Measurements from ENCODE around the gene KLF16. TPM values are rescaled to one million over a fixed set of nuclear protein-coding genes. Genes with fewer than 3 reads are reported as not detected.

KLF16 gene
- total and polyA plus RNA-seq, 10 of the 15 experiments (the other 5 are each of a cell fraction or from before 2014, with no cell fraction given): 0.03 to 41.2 (median 2.6) TPM

DNA sequence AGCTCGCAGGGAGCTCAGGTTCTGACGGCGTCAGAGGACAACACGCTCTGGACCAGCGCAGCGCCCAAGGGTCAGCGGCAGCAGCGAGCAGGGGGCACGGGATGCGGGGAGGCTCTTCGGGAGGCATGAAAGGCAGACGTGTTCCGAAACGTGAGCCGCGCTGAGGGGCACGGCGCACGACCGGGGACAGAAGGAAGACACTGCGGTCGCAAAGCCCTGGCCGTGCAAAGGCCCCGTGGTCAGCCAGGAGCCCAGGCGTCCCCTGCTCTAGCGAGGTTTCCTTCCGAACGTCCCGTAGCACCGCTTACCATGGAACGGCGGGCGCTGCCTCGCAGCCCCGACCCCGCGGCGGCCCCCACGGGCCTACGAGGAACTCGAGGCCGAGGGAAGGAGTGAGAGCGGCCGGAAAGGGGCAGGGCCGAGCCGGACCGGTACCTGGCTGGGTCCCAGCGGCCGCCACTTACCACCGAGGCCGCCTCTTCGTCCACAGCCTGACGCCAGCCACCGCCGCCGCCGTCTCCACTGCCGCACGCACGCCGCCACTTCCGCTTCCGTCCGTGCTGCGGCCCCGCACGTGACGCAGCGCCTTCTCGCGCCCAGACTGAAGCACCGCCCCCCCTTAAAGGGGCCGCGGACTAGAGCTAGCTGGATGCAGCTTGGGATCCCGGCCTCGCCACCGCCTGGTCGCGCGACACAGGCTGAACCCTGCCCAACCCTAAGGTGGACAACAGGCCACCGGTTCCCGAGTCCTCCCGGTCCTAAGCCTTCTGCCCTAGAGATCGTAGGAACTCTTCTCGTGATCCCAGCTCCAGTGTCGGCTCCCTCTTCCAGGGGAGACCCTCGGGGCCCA lies 12.5 kb upstream of the KLF16 start (continued):
- peak in 1 of 2 experiments; percentile 44; a peak in 1 of 4 replicates for TF ChIP-seq EP300 (IDR thresholded peaks at IDR 0.05; ENCODE audit: borderline replicate concordance in 1 of 2, control insufficient read depth in 1 of 2, low read depth in 2 of 2, low read length in 2 of 2)
- TF ChIP-seq, protein P1, sequence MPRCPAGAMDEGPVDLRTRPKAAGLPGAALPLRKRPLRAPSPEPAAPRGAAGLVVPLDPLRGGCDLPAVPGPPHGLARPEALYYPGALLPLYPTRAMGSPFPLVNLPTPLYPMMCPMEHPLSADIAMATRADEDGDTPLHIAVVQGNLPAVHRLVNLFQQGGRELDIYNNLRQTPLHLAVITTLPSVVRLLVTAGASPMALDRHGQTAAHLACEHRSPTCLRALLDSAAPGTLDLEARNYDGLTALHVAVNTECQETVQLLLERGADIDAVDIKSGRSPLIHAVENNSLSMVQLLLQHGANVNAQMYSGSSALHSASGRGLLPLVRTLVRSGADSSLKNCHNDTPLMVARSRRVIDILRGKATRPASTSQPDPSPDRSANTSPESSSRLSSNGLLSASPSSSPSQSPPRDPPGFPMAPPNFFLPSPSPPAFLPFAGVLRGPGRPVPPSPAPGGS (IDR thresholded peaks at IDR 0.05; ENCODE audit: borderline replicate concordance, insufficient read depth, low read depth, low read length, poor library complexity, severe bottlenecking): peak; percentile 88
- TF ChIP-seq, protein P2, sequence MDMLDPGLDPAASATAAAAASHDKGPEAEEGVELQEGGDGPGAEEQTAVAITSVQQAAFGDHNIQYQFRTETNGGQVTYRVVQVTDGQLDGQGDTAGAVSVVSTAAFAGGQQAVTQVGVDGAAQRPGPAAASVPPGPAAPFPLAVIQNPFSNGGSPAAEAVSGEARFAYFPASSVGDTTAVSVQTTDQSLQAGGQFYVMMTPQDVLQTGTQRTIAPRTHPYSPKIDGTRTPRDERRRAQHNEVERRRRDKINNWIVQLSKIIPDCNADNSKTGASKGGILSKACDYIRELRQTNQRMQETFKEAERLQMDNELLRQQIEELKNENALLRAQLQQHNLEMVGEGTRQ (IDR thresholded peaks at IDR 0.05; ENCODE audit: borderline replicate concordance, low read depth, low read length): peak; percentile 93
- no peak for TF ChIP-seq NR2C2 (IDR thresholded peaks at IDR 0.05; ENCODE audit: borderline replicate concordance, control insufficient read depth, insufficient read length, low read depth)
- peak; percentile 72 for TF ChIP-seq CHD2 (IDR thresholded peaks at IDR 0.05; ENCODE audit: borderline replicate concordance, low read depth, low read length)
- TF ChIP-seq BHLHE40 (IDR thresholded peaks at IDR 0.05; ENCODE audit: borderline replicate concordance in 1 of 2, low read depth in 2 of 2, low read length in 1 of 2): peak; percentile 100
- peak; percentile 96 for TF ChIP-seq RELA (IDR thresholded peaks at IDR 0.05; ENCODE audit: borderline replicate concordance, partially characterized antibody)
- peak; percentile 76 for TF ChIP-seq KLF5 (IDR thresholded peaks at IDR 0.05; ENCODE audit: partially characterized antibody)
- TF ChIP-seq, protein P3, sequence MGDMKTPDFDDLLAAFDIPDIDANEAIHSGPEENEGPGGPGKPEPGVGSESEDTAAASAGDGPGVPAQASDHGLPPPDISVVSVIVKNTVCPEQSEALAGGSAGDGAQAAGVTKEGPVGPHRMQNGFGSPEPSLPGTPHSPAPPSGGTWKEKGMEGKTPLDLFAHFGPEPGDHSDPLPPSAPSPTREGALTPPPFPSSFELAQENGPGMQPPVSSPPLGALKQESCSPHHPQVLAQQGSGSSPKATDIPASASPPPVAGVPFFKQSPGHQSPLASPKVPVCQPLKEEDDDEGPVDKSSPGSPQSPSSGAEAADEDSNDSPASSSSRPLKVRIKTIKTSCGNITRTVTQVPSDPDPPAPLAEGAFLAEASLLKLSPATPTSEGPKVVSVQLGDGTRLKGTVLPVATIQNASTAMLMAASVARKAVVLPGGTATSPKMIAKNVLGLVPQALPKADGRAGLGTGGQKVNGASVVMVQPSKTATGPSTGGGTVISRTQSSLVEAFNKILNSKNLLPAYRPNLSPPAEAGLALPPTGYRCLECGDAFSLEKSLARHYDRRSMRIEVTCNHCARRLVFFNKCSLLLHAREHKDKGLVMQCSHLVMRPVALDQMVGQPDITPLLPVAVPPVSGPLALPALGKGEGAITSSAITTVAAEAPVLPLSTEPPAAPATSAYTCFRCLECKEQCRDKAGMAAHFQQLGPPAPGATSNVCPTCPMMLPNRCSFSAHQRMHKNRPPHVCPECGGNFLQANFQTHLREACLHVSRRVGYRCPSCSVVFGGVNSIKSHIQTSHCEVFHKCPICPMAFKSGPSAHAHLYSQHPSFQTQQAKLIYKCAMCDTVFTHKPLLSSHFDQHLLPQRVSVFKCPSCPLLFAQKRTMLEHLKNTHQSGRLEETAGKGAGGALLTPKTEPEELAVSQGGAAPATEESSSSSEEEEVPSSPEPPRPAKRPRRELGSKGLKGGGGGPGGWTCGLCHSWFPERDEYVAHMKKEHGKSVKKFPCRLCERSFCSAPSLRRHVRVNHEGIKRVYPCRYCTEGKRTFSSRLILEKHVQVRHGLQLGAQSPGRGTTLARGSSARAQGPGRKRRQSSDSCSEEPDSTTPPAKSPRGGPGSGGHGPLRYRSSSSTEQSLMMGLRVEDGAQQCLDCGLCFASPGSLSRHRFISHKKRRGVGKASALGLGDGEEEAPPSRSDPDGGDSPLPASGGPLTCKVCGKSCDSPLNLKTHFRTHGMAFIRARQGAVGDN (IDR thresholded peaks at IDR 0.05): peak; percentile 75
- no peak for TF ChIP-seq EED (IDR thresholded peaks at IDR 0.05; ENCODE audit: low read depth)
- peak; percentile 91 for TF ChIP-seq RB1 (IDR thresholded peaks at IDR 0.05; ENCODE audit: borderline replicate concordance)
- TF ChIP-seq, protein P4, sequence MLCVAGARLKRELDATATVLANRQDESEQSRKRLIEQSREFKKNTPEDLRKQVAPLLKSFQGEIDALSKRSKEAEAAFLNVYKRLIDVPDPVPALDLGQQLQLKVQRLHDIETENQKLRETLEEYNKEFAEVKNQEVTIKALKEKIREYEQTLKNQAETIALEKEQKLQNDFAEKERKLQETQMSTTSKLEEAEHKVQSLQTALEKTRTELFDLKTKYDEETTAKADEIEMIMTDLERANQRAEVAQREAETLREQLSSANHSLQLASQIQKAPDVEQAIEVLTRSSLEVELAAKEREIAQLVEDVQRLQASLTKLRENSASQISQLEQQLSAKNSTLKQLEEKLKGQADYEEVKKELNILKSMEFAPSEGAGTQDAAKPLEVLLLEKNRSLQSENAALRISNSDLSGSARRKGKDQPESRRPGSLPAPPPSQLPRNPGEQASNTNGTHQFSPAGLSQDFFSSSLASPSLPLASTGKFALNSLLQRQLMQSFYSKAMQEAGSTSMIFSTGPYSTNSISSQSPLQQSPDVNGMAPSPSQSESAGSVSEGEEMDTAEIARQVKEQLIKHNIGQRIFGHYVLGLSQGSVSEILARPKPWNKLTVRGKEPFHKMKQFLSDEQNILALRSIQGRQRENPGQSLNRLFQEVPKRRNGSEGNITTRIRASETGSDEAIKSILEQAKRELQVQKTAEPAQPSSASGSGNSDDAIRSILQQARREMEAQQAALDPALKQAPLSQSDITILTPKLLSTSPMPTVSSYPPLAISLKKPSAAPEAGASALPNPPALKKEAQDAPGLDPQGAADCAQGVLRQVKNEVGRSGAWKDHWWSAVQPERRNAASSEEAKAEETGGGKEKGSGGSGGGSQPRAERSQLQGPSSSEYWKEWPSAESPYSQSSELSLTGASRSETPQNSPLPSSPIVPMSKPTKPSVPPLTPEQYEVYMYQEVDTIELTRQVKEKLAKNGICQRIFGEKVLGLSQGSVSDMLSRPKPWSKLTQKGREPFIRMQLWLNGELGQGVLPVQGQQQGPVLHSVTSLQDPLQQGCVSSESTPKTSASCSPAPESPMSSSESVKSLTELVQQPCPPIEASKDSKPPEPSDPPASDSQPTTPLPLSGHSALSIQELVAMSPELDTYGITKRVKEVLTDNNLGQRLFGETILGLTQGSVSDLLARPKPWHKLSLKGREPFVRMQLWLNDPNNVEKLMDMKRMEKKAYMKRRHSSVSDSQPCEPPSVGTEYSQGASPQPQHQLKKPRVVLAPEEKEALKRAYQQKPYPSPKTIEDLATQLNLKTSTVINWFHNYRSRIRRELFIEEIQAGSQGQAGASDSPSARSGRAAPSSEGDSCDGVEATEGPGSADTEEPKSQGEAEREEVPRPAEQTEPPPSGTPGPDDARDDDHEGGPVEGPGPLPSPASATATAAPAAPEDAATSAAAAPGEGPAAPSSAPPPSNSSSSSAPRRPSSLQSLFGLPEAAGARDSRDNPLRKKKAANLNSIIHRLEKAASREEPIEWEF (IDR thresholded peaks at IDR 0.05; ENCODE audit: insufficient replicate concordance, low read depth, low read length): no peak
- peak; percentile 84 for TF ChIP-seq DPF2 (IDR thresholded peaks at IDR 0.05)
- TF ChIP-seq NFYB (IDR thresholded peaks at IDR 0.05; ENCODE audit: insufficient read depth, low read depth, low read length): no peak
- peak in 1 of 2 experiments; percentile 85; a peak in 2 of 4 replicates for TF ChIP-seq ETV6 (conservative IDR thresholded peaks at IDR 0.05 in 1 of 2, IDR thresholded peaks at IDR 0.05 in 1 of 2; ENCODE audit: borderline replicate concordance in 1 of 2, low read depth in 1 of 2)
